T-cell (primary cell): ENCODE data around the gene INTS1. TPM values are rescaled to one million over a fixed set of nuclear protein-coding genes. Genes with fewer than 3 reads are reported as not detected.

Source experiments
- ATAC-seq, 4 experiments: fragments of 200-7000 bp in 3 of 4; fragments of 150-1000 bp in 1 of 4; cut with Tn5 transposase; replicated peaks in 1 of 4; 1 replicate in 3 of 4; 2 replicates in 1 of 4; pipeline ENCODE4 v1.10.0; 2021; ENCODE audit warnings: moderate library complexity in 3 of 4, mild to moderate bottlenecking in 2 of 4, moderate number of reproducible peaks in 1 of 4
- CTCF ChIA-PET, 2 donors: fragments of 300-600 bp; sonication (Branson Sonifier 250); formaldehyde crosslinking; loops; one replicate each; lab custom pipeline; 2022; ENCODE audit warnings: antibody characterized with exemption in 2 of 2; lab: Charles Lee
- POLR2A ChIA-PET, 2 donors: fragments of 300-600 bp; sonication (Branson Sonifier 250); formaldehyde crosslinking; loops; one replicate each; lab custom pipeline; 2022; ENCODE audit warnings: antibody characterized with exemption in 2 of 2; lab: Charles Lee
- DNase-seq, 35 experiments: peaks; one replicate each; pipeline versions ENCODE4 v3.0.0 to v3.0.0-alpha.2; 2013 to 2023
- H3K27ac ChIP-seq: one replicate; pipeline ENCODE4 v1.5.1; 2013; ENCODE audit warnings: low read length
- H3K27me3 ChIP-seq, 2 experiments: replicated peaks in 1 of 2; 1 replicate in 1 of 2; 2 replicates in 1 of 2; pipeline versions ENCODE4 v1.6.1 to v1.7.0; 2013; ENCODE audit warnings: low read length in 1 of 2, mixed read lengths in 1 of 2; ENCODE audit not compliant: control insufficient read depth in 2 of 2, insufficient read depth in 2 of 2; ENCODE audit errors: extremely low read depth in 1 of 2
- H3K36me3 ChIP-seq, 2 donors: 1 replicate in 1 of 2; 2 replicates in 1 of 2; pipeline versions ENCODE4 v1.6.1 to v1.7.0; 2013; ENCODE audit warnings: low read length in 1 of 2; ENCODE audit not compliant: control insufficient read depth in 2 of 2, insufficient read depth in 1 of 2; ENCODE audit errors: extremely low read depth in 1 of 2
- H3K4me1 ChIP-seq, 2 experiments: 1 replicate in 1 of 2; 2 replicates in 1 of 2; pipeline versions ENCODE4 v1.6.1 to v1.7.0; 2013; ENCODE audit warnings: low read length in 2 of 2, mixed read lengths in 1 of 2; ENCODE audit not compliant: insufficient read depth in 2 of 2, control insufficient read depth in 1 of 2; ENCODE audit errors: extremely low read depth in 1 of 2
- H3K4me3 ChIP-seq, 2 donors: 1 replicate in 1 of 2; 2 replicates in 1 of 2; pipeline versions ENCODE4 v1.5.1 to v1.7.0; 2013; ENCODE audit warnings: mild to moderate bottlenecking in 2 of 2, low read length in 1 of 2, moderate library complexity in 1 of 2; ENCODE audit not compliant: control insufficient read depth in 1 of 2; ENCODE audit errors: extremely low read depth in 1 of 2
- H3K9me3 ChIP-seq: 2 replicates; pipeline ENCODE4 v1.7.0; 2013
- H3K27ac Mint-ChIP-seq, 2 donors: one replicate each; pipeline ENCODE4 v1.8.0; 2020 to 2021; ENCODE audit warnings: mild to moderate bottlenecking in 2 of 2, mixed read lengths in 2 of 2
- H3K27me3 Mint-ChIP-seq, 2 donors: one replicate each; pipeline ENCODE4 v1.8.0; 2021 to 2022; ENCODE audit warnings: mixed read lengths in 2 of 2
- H3K36me3 Mint-ChIP-seq: one replicate; pipeline ENCODE4 v1.8.0; 2021; ENCODE audit warnings: mixed read lengths
- H3K4me1 Mint-ChIP-seq, 3 donors: one replicate each; pipeline ENCODE4 v1.8.0; 2020 to 2022; ENCODE audit warnings: mixed read lengths in 3 of 3, mild to moderate bottlenecking in 1 of 3
- H3K4me3 Mint-ChIP-seq, 3 donors: one replicate each; pipeline ENCODE4 v1.8.0; 2020 to 2022; ENCODE audit warnings: mild to moderate bottlenecking in 3 of 3, mixed read lengths in 3 of 3, moderate library complexity in 3 of 3
- H3K9me3 Mint-ChIP-seq, 3 donors: one replicate each; pipeline ENCODE4 v1.8.0; 2020 to 2022; ENCODE audit warnings: mixed read lengths in 3 of 3
- WGBS: methylation state at CpG from one replicate; pipeline ENCODE4 v1.1.5; 2013; ENCODE audit warnings: missing lambda C conversion rate; ENCODE audit not compliant: insufficient coverage; 5-methylcytosine and 5-hydroxymethylcytosine counted together
- total RNA-seq, 35 experiments: library from RNA in 6 of 35; stranded (reverse) in 6 of 35; fragments of 120-200 nt in 1 of 35; gene quantifications; one replicate each; pipeline versions ENCODE4 v1.2.1 to v1.2.4 and lab custom pipeline; 2013 to 2026

Gene INTS1
- total RNA-seq, 5 donors from 2014 or later (not counting 1 experiment from before 2014, with no cell fraction given) = 102 to 147 (median 131) TPM

GRCh38 chr7:1424041-1424440 lies 80.1 kb downstream of the INTS1 start:
- peaks cover 5 to 15% of the 10 kb centered on the region in 2 donors for H3K27me3 Mint-ChIP-seq
- no peak overlapping the region for H3K27ac Mint-ChIP-seq
- no peak overlapping the region for H3K4me3 Mint-ChIP-seq

GRCh38 chr7:1423264-1423811 lies 80.9 kb downstream of the INTS1 start:
- Mint-ChIP-seq H3K4me1 (peaks cover 2 to 4% (median 3%) of the 10 kb centered on the region in 3 donors), H3K27me3 (peaks cover 5 to 15% of the 10 kb centered on the region in 2 donors), H3K4me3 (no peak overlapping the region), H3K9me3 (no peaks in the 10 kb centered on the region), H3K36me3 (no peaks in the 10 kb centered on the region), H3K27ac (no peak overlapping the region)
- DNase-seq (no peak), ATAC-seq (no peak)
- Histone ChIP-seq H3K27me3 (peaks cover 0 to 40% of the 10 kb centered on the region in 2 experiments), H3K9me3 (no peaks in the 10 kb centered on the region), H3K27ac (no peak overlapping the region), H3K36me3 (no peaks in the 10 kb centered on the region), H3K4me3 (no peak overlapping the region), H3K4me1 (peaks cover 0 to 5% of the 10 kb centered on the region in 2 experiments)
- WGBS = 60% methylated on average over 5 of the region's 5 CpGs
- ChIA-PET POLR2A (no interaction called here), CTCF (no interaction called here)

More at GRCh38 chr7:1424041-1424440, 80.1 kb downstream of the INTS1 start:
- H3K36me3 ChIP-seq = no peaks in the 10 kb centered on the region
- H3K9me3 ChIP-seq = no peaks in the 10 kb centered on the region
- no peak overlapping the region for H3K4me3 ChIP-seq
- H3K4me1 Mint-ChIP-seq = no peaks in the 10 kb centered on the region
- H3K27ac ChIP-seq = no peak overlapping the region
- CTCF ChIA-PET = interaction anchor here in 1 of 2 donors (0.5 kb wide), 1 partner anchor 246 kb away, joined by 3 read pairs; no protein-coding TSS in a partner anchor
- peaks cover 0 to 38% of the 10 kb centered on the region in 2 experiments for H3K27me3 ChIP-seq
- ATAC-seq = no peak
- WGBS = 88% methylated on average over 10 of the region's 12 CpGs
- no peaks in the 10 kb centered on the region for H3K4me1 ChIP-seq
- no peaks in the 10 kb centered on the region for H3K9me3 Mint-ChIP-seq
- H3K36me3 Mint-ChIP-seq = no peaks in the 10 kb centered on the region
- DNase-seq = no peak
- POLR2A ChIA-PET = no interaction called here

DNA sequence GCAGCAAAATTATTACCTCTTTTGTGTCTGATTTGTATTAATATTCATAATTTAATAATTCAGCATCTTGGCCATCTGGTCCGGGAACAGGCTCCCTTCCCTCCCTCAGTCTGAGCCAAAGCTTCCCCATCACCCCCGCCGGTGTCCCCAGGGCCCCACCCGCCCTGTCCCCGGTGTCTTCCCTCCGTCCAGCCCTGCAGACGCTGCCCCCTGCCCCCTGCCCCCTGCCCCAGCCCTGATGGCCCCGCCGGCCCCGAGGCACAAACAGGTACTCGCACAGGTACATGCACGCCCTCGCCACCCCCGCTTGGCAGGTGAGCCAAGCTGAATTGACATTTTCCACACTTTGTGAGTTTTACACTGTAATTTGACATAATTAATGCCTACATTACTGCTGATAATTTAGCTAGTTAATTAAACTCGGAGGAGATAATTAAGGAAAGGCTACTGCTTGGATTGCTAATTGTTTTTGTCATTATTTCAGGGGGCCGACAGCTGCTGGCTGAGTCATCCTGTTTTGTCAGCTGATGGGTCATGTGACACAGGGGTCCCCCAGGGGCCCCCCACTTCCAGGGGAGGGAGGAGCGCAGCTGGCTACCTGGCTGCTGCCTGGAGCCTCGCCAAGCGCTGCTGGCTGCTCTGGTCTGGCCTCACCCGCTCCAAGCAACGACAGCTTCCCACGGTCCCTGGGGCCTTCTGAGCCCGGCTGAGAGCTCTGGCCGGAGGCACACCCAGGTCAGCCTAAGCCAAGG lies 81.5 kb downstream of the INTS1 start:
- no peak for ATAC-seq
- CTCF ChIA-PET = interaction anchor here (0.6 kb wide), 3 partner anchors 228 to 1223 kb away, joined by 3 to 5 read pairs (median 3); no protein-coding TSS in a partner anchor

DNA sequence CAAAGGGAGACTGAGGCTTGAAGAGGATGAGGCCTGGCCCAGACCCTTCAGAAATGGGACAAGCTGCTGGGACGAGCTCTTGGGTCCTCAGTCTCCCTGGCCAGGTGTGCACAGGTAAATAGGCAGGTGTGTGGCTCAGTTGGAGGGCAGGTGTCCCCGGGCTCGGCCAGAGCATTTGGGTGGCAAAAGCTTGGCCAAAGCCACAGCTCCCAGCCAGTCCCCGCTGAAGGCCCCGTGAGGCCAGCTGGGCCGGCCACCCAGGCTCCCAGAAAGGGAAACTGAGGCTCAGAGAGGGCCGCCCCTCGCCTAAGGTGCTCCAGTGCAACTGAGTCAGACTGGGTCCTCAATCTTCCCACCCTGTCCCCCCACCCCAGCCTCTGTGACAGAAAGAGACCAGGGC lies 82.2 kb downstream of the INTS1 start:
- Histone ChIP-seq H3K36me3 (no peaks in the 10 kb centered on the region), H3K27me3 (peaks cover 0 to 40% of the 10 kb centered on the region in 2 experiments), H3K4me1 (peaks cover 0 to 19% of the 10 kb centered on the region in 2 experiments), H3K4me3 (no peak overlapping the region), H3K9me3 (no peaks in the 10 kb centered on the region), H3K27ac (no peak overlapping the region)
- DNase-seq (no peak), ATAC-seq (no peak)
- no peak overlapping the region for H3K4me3 Mint-ChIP-seq
- POLR2A ChIA-PET = no interaction called here
- H3K9me3 Mint-ChIP-seq = no peaks in the 10 kb centered on the region
- no peak overlapping the region for H3K27ac Mint-ChIP-seq
- H3K27me3 Mint-ChIP-seq = peaks cover 5 to 15% of the 10 kb centered on the region in 2 donors
- 86% methylated on average over 6 of the region's 8 CpGs for WGBS
- no peaks in the 10 kb centered on the region for H3K36me3 Mint-ChIP-seq
- CTCF ChIA-PET = interaction anchor here (0.6 kb wide), 2 partner anchors 1047 to 1224 kb away, joined by 3 read pairs; no protein-coding TSS in a partner anchor
- H3K4me1 Mint-ChIP-seq = peaks cover 14 to 18% (median 16%) of the 10 kb centered on the region in 3 donors

More for the DNA sequence above, 81.5 kb downstream of the INTS1 start:
- WGBS = 12% methylated on average over 10 of the region's 24 CpGs
- H3K27ac ChIP-seq = no peak overlapping the region
- H3K27me3 Mint-ChIP-seq = peaks cover 5 to 15% of the 10 kb centered on the region in 2 donors
- peaks cover 7 to 11% (median 10%) of the 10 kb centered on the region in 3 donors for H3K4me1 Mint-ChIP-seq
- H3K27ac Mint-ChIP-seq = no peak overlapping the region
- DNase-seq = no peak
- H3K4me3 Mint-ChIP-seq = no peak overlapping the region
- H3K4me3 ChIP-seq = no peak overlapping the region
- peaks cover 0 to 40% of the 10 kb centered on the region in 2 experiments for H3K27me3 ChIP-seq
- H3K36me3 Mint-ChIP-seq = no peaks in the 10 kb centered on the region
- POLR2A ChIA-PET = no interaction called here
- no peaks in the 10 kb centered on the region for H3K9me3 Mint-ChIP-seq
- H3K4me1 ChIP-seq = peaks cover 0 to 11% of the 10 kb centered on the region in 2 experiments
- no peaks in the 10 kb centered on the region for H3K36me3 ChIP-seq
- no peaks in the 10 kb centered on the region for H3K9me3 ChIP-seq

DNA sequence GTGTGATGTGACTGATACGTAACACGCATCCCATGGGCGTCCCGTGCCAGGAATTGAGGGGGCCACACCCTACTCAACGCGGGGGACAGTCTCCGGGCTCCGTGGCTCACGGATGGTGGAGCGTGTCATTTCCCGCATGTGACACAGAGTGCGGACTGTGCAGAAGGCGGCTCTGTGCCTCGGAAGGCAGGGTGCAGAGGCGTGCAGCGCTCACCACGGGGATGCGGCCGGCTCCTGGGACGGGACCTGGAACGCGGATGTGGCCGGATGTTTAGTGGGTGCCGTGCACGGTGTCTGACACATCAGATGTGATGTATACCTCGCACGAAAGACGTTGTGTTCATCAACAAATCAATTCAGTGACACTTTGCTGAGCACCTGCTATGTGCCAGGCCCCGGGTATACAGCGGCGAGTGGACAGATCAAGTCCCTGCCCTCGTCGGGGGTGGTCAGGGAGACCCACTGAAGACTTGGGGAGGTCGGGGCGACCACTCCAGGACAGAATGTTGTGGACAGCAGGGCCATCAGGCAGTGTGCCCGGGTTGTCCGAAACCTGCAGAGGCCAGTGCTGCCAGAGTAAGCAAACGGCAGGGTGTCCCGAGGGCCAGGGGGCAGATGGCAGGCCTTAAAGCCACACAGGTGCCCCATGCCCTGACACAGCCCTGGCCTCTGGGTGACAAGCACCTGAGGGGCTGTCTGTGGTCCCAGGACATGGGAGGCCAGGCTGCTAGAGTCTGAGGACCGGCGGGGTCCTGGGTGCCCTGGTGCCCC lies 83.0 kb downstream of the INTS1 start:
- CTCF ChIA-PET = no interaction called here

More for the DNA sequence above, 83.0 kb downstream of the INTS1 start:
- Mint-ChIP-seq H3K36me3 (no peaks in the 10 kb centered on the region), H3K27ac (no peak overlapping the region), H3K4me3 (no peak overlapping the region), H3K9me3 (no peaks in the 10 kb centered on the region), H3K27me3 (peaks cover 5 to 15% of the 10 kb centered on the region in 2 donors), H3K4me1 (peaks cover 16 to 20% (median 18%) of the 10 kb centered on the region in 3 donors)
- Histone ChIP-seq H3K27me3 (peaks cover 0 to 44% of the 10 kb centered on the region in 2 experiments), H3K9me3 (no peaks in the 10 kb centered on the region), H3K36me3 (no peaks in the 10 kb centered on the region), H3K4me1 (peaks cover 0 to 23% of the 10 kb centered on the region in 2 experiments), H3K27ac (no peak overlapping the region), H3K4me3 (no peak overlapping the region)
- ATAC-seq = no peak
- no peak for DNase-seq
- POLR2A ChIA-PET = no interaction called here
- WGBS = 88% methylated on average over 39 of the region's 41 CpGs
